Mucosa of descending colon (tissue), 3 donors: Measurements from ENCODE around the gene NMRAL1. TPM values are rescaled to one million over a fixed set of nuclear protein-coding genes. Genes with fewer than 3 reads are reported as not detected.

ENCODE experiments used
- ATAC-seq: fragments of 200-7000 bp; cut with Tn5 transposase; one replicate; pipeline ENCODE4 v1.9.1; 2020; ENCODE audit warnings: mild to moderate bottlenecking, moderate library complexity
- DNase-seq, 3 donors: peaks; one replicate each; pipeline ENCODE4 v3.0.0-alpha.2; 2020
- H3K36me3 ChIP-seq: fragments of 200-600 bp; one replicate; pipeline ENCODE4 v1.8.0; 2021; ENCODE audit warnings: low read depth, mild to moderate bottlenecking
- H3K4me1 ChIP-seq: fragments of 200-600 bp; one replicate; pipeline ENCODE4 v1.8.0; 2021; ENCODE audit warnings: low read depth, mild to moderate bottlenecking
- H3K4me3 ChIP-seq: fragments of 200-600 bp; one replicate; pipeline ENCODE4 v1.8.0; 2021; ENCODE audit warnings: mild to moderate bottlenecking
- H3K9me3 ChIP-seq: fragments of 200-600 bp; one replicate; pipeline ENCODE4 v1.8.0; 2021; ENCODE audit warnings: mild to moderate bottlenecking
- intact Hi-C, 2 donors: fragments of 100-400 bp; cut with DNase I in 1 of 2; cut with micrococcal nuclease in 1 of 2; formaldehyde crosslinking; loops; one replicate each; pipeline versions ENCODE4 v1.11.0 to v1.11.1; 2022; cut with DNase I, micrococcal nuclease
- total RNA-seq, 3 donors: library from RNA; stranded (reverse); fragmentation: NEBNext Ultra II Directional in 2 of 3; extraction: Animal tissue kit (Norgen Biotek cat#: 25700) in 2 of 3; gene quantifications; one replicate each; pipeline versions ENCODE4 v1.2.1 to v1.2.4, GENCODE V29; 2021 to 2023
- TF ChIP-seq, protein P1 (sequence below): fragments of 200-600 bp; IDR thresholded peaks from one replicate; pipeline ENCODE4 v1.8.0; 2022; ENCODE audit warnings: antibody characterized with exemption, mild to moderate bottlenecking
- donor health status: DM: no; HTN: no; CAD: no; lungs with moderate emphysema.
- donor health status: DM: no; HTN: no; CAD: no.
- donor health status: DM: no; HTN: yes; CAD: no.

The NMRAL1 gene
- total RNA-seq, 3 donors from 2014 or later, result 32.4 to 48.9 (median 38.4) TPM

DNA sequence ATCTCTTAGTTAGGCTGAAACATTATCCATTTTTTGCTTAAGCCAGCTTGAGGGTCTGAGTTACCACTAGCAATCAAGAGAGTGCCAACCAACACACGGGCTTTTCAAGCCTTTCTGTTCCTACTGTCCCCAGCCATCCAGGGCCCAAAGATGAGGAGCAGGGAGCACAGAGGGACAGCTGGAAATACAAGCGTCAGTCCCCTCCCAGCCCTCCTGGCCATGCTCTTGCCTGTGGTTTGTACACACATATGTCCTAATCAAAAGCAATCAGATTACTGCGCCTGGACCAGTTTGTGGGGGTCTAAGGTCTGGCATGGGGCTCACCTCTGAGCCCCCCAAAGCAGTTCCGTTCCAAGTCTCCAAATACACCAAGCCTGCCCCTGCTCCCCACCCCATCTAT is 61.6 kb downstream of the NMRAL1 start:
- ATAC-seq (no peak), DNase-seq (no peak)
- intact Hi-C loops, result no loop called here
- Histone ChIP-seq H3K36me3 (no peaks in the 10 kb centered on the region), H3K4me3 (no peak overlapping the region), H3K4me1 (peaks cover 23% of the 10 kb centered on the region), H3K9me3 (no peaks in the 10 kb centered on the region)
- TF ChIP-seq, protein P1, sequence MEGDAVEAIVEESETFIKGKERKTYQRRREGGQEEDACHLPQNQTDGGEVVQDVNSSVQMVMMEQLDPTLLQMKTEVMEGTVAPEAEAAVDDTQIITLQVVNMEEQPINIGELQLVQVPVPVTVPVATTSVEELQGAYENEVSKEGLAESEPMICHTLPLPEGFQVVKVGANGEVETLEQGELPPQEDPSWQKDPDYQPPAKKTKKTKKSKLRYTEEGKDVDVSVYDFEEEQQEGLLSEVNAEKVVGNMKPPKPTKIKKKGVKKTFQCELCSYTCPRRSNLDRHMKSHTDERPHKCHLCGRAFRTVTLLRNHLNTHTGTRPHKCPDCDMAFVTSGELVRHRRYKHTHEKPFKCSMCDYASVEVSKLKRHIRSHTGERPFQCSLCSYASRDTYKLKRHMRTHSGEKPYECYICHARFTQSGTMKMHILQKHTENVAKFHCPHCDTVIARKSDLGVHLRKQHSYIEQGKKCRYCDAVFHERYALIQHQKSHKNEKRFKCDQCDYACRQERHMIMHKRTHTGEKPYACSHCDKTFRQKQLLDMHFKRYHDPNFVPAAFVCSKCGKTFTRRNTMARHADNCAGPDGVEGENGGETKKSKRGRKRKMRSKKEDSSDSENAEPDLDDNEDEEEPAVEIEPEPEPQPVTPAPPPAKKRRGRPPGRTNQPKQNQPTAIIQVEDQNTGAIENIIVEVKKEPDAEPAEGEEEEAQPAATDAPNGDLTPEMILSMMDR, result no peak

DNA sequence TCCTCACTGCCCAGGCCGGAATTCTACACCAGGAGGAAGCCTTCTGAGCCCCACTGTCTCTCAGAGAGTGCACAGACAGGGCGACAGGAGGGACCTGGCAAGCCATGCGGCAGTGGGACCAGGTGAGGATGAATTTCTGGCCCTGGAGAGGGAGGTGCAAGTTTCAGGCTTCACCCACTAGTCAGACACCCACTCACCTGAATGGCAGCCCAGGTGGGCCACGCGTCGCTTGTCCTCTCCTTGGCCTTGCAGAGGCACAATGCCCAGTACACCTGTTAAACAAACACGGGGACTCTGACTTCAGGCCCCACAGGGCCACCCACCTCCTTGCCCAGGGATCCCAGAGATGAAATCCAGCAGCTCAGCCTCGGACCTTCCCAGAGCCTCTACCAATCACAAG is 62.3 kb downstream of the NMRAL1 start:
- intact Hi-C loops, result no loop called here
- Histone ChIP-seq H3K9me3 (no peaks in the 10 kb centered on the region), H3K4me1 (peaks cover 21% of the 10 kb centered on the region), H3K36me3 (no peaks in the 10 kb centered on the region), H3K4me3 (no peak overlapping the region)
- no peak for ATAC-seq
- TF ChIP-seq, protein P1, result no peak
- no peak for DNase-seq

Other genes starting within 250 kb of the NMRAL1 start
- 1 to 10 TPM in 1 of 3 donors, under 1 TPM in 2; 0.35 to 1.2 (median 0.41) TPM for gene SRL, start 232.5 kb downstream of the NMRAL1 start, total RNA-seq
- gene TFAP4, start 201.6 kb downstream of the NMRAL1 start, total RNA-seq, result 10 to 100 TPM in 2 of 3 donors, 1 to 10 TPM in 1; 10.0 to 12.2 (median 12.1) TPM
- 10 to 100 TPM in 1 of 3 donors, 1 to 10 TPM in 2; 1.7 to 21.1 (median 2.9) TPM for gene GLIS2, start 158.6 kb downstream of the NMRAL1 start, total RNA-seq
- gene PAM16, start 123.3 kb downstream of the NMRAL1 start, total RNA-seq, result 10 to 100 TPM; 31.9 to 35.8 (median 32.6) TPM
- 1 to 10 TPM in 2 of 3 donors, under 1 TPM in 1; 0.93 to 8.4 (median 5.1) TPM for gene VASN, start 102.8 kb downstream of the NMRAL1 start, total RNA-seq
- gene CORO7, start 58.0 kb downstream of the NMRAL1 start, total RNA-seq, result 10 to 100 TPM; 40.0 to 61.2 (median 49.1) TPM
- gene DNAJA3, start 48.8 kb downstream of the NMRAL1 start, total RNA-seq, result 10 to 100 TPM; 47.0 to 58.3 (median 54.8) TPM
- 10 to 100 TPM; 36.0 to 52.7 (median 49.3) TPM for gene HMOX2, start 1.8 kb upstream of the NMRAL1 start, total RNA-seq
- gene CDIP1, start 64.1 kb upstream of the NMRAL1 start, total RNA-seq, result 10 to 100 TPM; 16.9 to 23.5 (median 19.6) TPM
- not detected for gene C16orf96, start 81.7 kb upstream of the NMRAL1 start, total RNA-seq
- 10 to 100 TPM; 21.3 to 38.8 (median 22.5) TPM for gene UBALD1, start 140.3 kb upstream of the NMRAL1 start, total RNA-seq
- gene MGRN1, start 150.2 kb upstream of the NMRAL1 start, total RNA-seq, result 10 to 100 TPM; 72.3 to 80.2 (median 77.0) TPM
- gene NUDT16L1, start 218.9 kb upstream of the NMRAL1 start, total RNA-seq, result 10 to 100 TPM; 28.3 to 47.8 (median 40.4) TPM